OCI-LY7 (cell line): Measurements from ENCODE around the gene DLEC1. TPM values are rescaled to one million over a fixed set of nuclear protein-coding genes. Genes with fewer than 3 reads are reported as not detected.

Experiments
- BruUV-seq: library from RNA; stranded (reverse); fragments of 400-500 nt; replicated peaks from 2 replicates; lab custom pipeline; 2021; lab: Mats Ljungman, UMichigan
- CTCF ChIA-PET: fragments of 300-600 bp; sonication (Branson Sonifier 250); formaldehyde crosslinking; loops from one replicate; lab custom pipeline; 2022; ENCODE audit warnings: antibody characterized with exemption; ENCODE audit not compliant: unreplicated experiment; lab: Charles Lee
- POLR2A ChIA-PET: fragments of 300-600 bp; sonication (Branson Sonifier 250); formaldehyde crosslinking; loops from one replicate; lab custom pipeline; 2022; ENCODE audit warnings: antibody characterized with exemption; lab: Charles Lee
- DNase-seq: peaks from one replicate; pipeline ENCODE4 v3.0.0-alpha.2; 2015; ENCODE audit warnings: low spot score
- H2AFZ ChIP-seq: fragments of 200-600 bp; sonication (generic), shearing (Covaris generic); 2 replicates; pipeline ENCODE4 v1.6.1; 2014; ENCODE audit warnings: mild to moderate bottlenecking, antibody characterized with exemption, low read length, moderate library complexity
- H3K27ac ChIP-seq: fragments of 200-600 bp; sonication (generic); 2 replicates; pipeline ENCODE4 v1.5.1; 2014; ENCODE audit warnings: mixed run types, low read depth, mild to moderate bottlenecking, moderate library complexity, low read length, inconsistent platforms; ENCODE audit not compliant: poor library complexity, severe bottlenecking
- H3K36me3 ChIP-seq: fragments of 200-600 bp; sonication (generic); 2 replicates; pipeline ENCODE4 v1.6.1; 2014; ENCODE audit warnings: mild to moderate bottlenecking, antibody characterized with exemption, low read length, moderate library complexity, mixed read lengths; ENCODE audit not compliant: insufficient read depth
- H3K4me1 ChIP-seq: fragments of 200-600 bp; sonication (generic); 2 replicates; pipeline ENCODE4 v1.5.1; 2014; ENCODE audit warnings: mild to moderate bottlenecking, low read length; ENCODE audit not compliant: insufficient read depth, poor library complexity, severe bottlenecking
- H3K4me2 ChIP-seq: fragments of 200-600 bp; sonication (generic); 2 replicates; pipeline ENCODE4 v1.6.1; 2014; ENCODE audit warnings: mild to moderate bottlenecking, low read length
- H3K4me3 ChIP-seq: fragments of 200-600 bp; sonication (generic); 2 replicates; pipeline ENCODE4 v1.5.1; 2014; ENCODE audit warnings: mild to moderate bottlenecking, low read depth, low read length; ENCODE audit not compliant: poor library complexity, severe bottlenecking
- H3K79me2 ChIP-seq: fragments of 200-600 bp; sonication (generic); 2 replicates; pipeline ENCODE4 v1.6.1; 2016; ENCODE audit warnings: low read depth, mild to moderate bottlenecking, low read length, moderate library complexity, mixed read lengths; ENCODE audit not compliant: insufficient read depth
- H3K9me2 ChIP-seq: fragments of 200-600 bp; sonication (generic); 2 replicates; pipeline ENCODE4 v1.6.1; 2016; ENCODE audit warnings: mild to moderate bottlenecking, low read length, mixed read lengths; ENCODE audit not compliant: insufficient read depth
- H3K9me3 ChIP-seq: fragments of 200-600 bp; sonication (generic); 2 replicates; pipeline ENCODE4 v1.6.1; 2014; ENCODE audit warnings: mild to moderate bottlenecking, mixed run types, low read length, mixed read lengths
- H4K20me1 ChIP-seq: fragments of 200-600 bp; sonication (generic); 2 replicates; pipeline ENCODE4 v1.6.1; 2014; ENCODE audit warnings: mild to moderate bottlenecking, antibody characterized with exemption, low read length, moderate library complexity, mixed read lengths; ENCODE audit not compliant: insufficient read depth
- EZH2phosphoT487 ChIP-seq: fragments of 200-600 bp; sonication (generic); IDR thresholded peaks from 2 replicates; pipeline ENCODE4 v1.6.1; 2018; ENCODE audit warnings: low read depth, borderline replicate concordance, mild to moderate bottlenecking, mixed run types, antibody characterized with exemption, low read length, moderate library complexity, mixed read lengths
- intact Hi-C: fragments of 100-400 bp; cut with micrococcal nuclease; formaldehyde crosslinking; loops from one replicate; pipeline ENCODE4 v1.10.0; 2022; ENCODE audit not compliant: unreplicated experiment
- total RNA-seq, 2 experiments: library from RNA; depleted of rRNA in 1 of 2; stranded (reverse); fragments of >200 nt in 1 of 2; shearing (Covaris generic) in 1 of 2; gene quantifications; 2 replicates each; pipeline ENCODE4 v1.2.3, GENCODE V29; 2014 to 2022
- TF ChIP-seq, protein P1 (sequence below): fragments of 200-600 bp; sonication (generic); conservative IDR thresholded peaks from 2 replicates; pipeline ENCODE4 v1.5.1; 2014; ENCODE audit warnings: mild to moderate bottlenecking, antibody characterized with exemption, low read length, moderate library complexity, mixed read lengths

Gene DLEC1
- total RNA-seq, 2 experiments from 2014 or later = 0.13 TPM; not detected in 1

- Histone ChIP-seq H3K9me3 (peaks cover 11% of the 10 kb centered on the region), H3K27ac (no peak overlapping the region), H3K4me2 (no peak overlapping the region), H4K20me1 (no peaks in the 10 kb centered on the region), H3K36me3 (no peaks in the 10 kb centered on the region), H3K4me3 (no peak overlapping the region), H2AFZ (no peak overlapping the region), H3K79me2 (no peaks in the 10 kb centered on the region), H3K4me1 (no peaks in the 10 kb centered on the region), H3K9me2 (no peaks in the 10 kb centered on the region)
- ChIA-PET CTCF (no interaction called here), POLR2A (interaction anchor here (0.7 to 3.1 kb wide), 2 partner anchors 12 to 81 kb away, joined by 3 to 19 read pairs; partner anchors contain the start of gene OXSR1)
- DNase-seq = no peak
- no TSS peak for BruUV-seq
- intact Hi-C loops = no loop called here
- TF ChIP-seq EZH2phosphoT487 = no peak
- TF ChIP-seq, protein P1, sequence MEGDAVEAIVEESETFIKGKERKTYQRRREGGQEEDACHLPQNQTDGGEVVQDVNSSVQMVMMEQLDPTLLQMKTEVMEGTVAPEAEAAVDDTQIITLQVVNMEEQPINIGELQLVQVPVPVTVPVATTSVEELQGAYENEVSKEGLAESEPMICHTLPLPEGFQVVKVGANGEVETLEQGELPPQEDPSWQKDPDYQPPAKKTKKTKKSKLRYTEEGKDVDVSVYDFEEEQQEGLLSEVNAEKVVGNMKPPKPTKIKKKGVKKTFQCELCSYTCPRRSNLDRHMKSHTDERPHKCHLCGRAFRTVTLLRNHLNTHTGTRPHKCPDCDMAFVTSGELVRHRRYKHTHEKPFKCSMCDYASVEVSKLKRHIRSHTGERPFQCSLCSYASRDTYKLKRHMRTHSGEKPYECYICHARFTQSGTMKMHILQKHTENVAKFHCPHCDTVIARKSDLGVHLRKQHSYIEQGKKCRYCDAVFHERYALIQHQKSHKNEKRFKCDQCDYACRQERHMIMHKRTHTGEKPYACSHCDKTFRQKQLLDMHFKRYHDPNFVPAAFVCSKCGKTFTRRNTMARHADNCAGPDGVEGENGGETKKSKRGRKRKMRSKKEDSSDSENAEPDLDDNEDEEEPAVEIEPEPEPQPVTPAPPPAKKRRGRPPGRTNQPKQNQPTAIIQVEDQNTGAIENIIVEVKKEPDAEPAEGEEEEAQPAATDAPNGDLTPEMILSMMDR = no peak
Measured at GRCh38 chr3:38151667-38152265, 112.8 kb downstream of the DLEC1 start.

GRCh38 chr3:38152609-38153008, 113.6 kb downstream of the DLEC1 start:
- Histone ChIP-seq H2AFZ (no peak overlapping the region), H3K36me3 (no peaks in the 10 kb centered on the region), H3K9me2 (no peaks in the 10 kb centered on the region), H3K79me2 (no peaks in the 10 kb centered on the region), H3K4me1 (no peaks in the 10 kb centered on the region), H3K27ac (no peak overlapping the region), H3K4me2 (no peak overlapping the region), H3K4me3 (no peak overlapping the region), H4K20me1 (no peaks in the 10 kb centered on the region), H3K9me3 (0 out of 2 replicates have a peak, but pooled peaks cover 3% of the 10 kb centered on the region)
- ChIA-PET CTCF (no interaction called here), POLR2A (interaction anchor here (0.9 to 3.1 kb wide), 2 partner anchors 12 to 13 kb away, joined by 3 to 19 read pairs; partner anchors contain the start of gene OXSR1)
- no TSS peak for BruUV-seq
- TF ChIP-seq, protein P1 = no peak
- no peak for DNase-seq
- intact Hi-C loops = no loop called here

DNA sequence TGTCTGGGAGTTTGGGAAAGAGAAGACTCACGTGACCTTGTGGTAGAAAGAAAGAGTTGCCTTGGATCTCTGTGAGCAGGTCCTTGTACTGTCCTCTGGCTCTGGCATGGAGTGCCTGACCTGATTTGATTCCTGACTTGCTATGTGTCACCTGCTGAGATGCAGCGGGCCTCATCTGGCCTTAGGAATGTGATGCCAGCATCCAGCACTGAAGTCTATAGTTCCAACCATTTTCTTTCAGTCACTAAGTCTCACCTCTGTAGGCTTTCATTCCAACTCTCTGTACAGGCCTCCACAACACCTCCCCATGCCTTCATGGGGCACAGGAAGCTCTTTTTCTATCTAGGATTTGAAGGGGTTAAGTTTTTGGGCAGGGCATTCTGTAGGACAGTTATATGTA, 114.2 kb downstream of the DLEC1 start:
- intact Hi-C loops = no loop called here
- Histone ChIP-seq H2AFZ (no peak overlapping the region), H3K9me3 (no peaks in the 10 kb centered on the region), H3K27ac (no peak overlapping the region), H3K4me2 (no peak overlapping the region), H3K36me3 (no peaks in the 10 kb centered on the region), H3K79me2 (no peaks in the 10 kb centered on the region), H3K4me1 (no peaks in the 10 kb centered on the region), H4K20me1 (no peaks in the 10 kb centered on the region), H3K4me3 (no peak overlapping the region), H3K9me2 (no peaks in the 10 kb centered on the region)
- no peak for DNase-seq
- no TSS peak for BruUV-seq
- TF ChIP-seq, protein P1 = no peak
- TF ChIP-seq EZH2phosphoT487 = no peak
- CTCF ChIA-PET = no interaction called here
- POLR2A ChIA-PET = interaction anchor here (0.9 to 3.1 kb wide), 2 partner anchors 11 to 13 kb away, joined by 3 to 19 read pairs; partner anchors contain the start of gene OXSR1
